Breast epithelium (tissue), 4 donors: Measurements from ENCODE around the gene SPATS2. TPM values are rescaled to one million over a fixed set of nuclear protein-coding genes. Genes with fewer than 3 reads are reported as not detected.

Experiments used
- DNase-seq, 2 donors: peaks; one replicate each; pipeline ENCODE4 v3.0.0-alpha.2; 2019; ENCODE audit warnings: low spot score in 2 of 2
- H3K27ac ChIP-seq, 2 donors: fragments of 200-600 bp; sonication (generic) in 1 of 2; one replicate each; pipeline ENCODE4 v1.5.1; 2016 to 2019; ENCODE audit warnings: mild to moderate bottlenecking in 1 of 2
- H3K27me3 ChIP-seq, 2 donors: fragments of 200-600 bp; sonication (generic) in 1 of 2; one replicate each; pipeline versions ENCODE4 v1.5.1 to v1.6.0; 2017 to 2019; ENCODE audit warnings: control low read depth in 1 of 2, mild to moderate bottlenecking in 1 of 2
- H3K36me3 ChIP-seq: fragments of 200-600 bp; one replicate; pipeline ENCODE4 v1.5.1; 2019
- H3K4me1 ChIP-seq, 2 donors: fragments of 200-600 bp; sonication (generic); one replicate each; pipeline ENCODE4 v1.5.1; 2016 to 2019; ENCODE audit warnings: control low read depth in 1 of 2
- H3K4me3 ChIP-seq, 3 donors: fragments of 200-600 bp; sonication (generic); 1 replicate in 2 of 3; 2 replicates in 1 of 3; pipeline ENCODE4 v1.5.1; 2016 to 2019; ENCODE audit warnings: mild to moderate bottlenecking in 3 of 3, moderate library complexity in 2 of 3
- H3K9me3 ChIP-seq, 2 donors: fragments of 200-600 bp; sonication (generic) in 1 of 2; one replicate each; pipeline ENCODE4 v1.5.1; 2016 to 2019; ENCODE audit warnings: control low read depth in 1 of 2
- CTCF ChIP-seq, 3 donors: fragments of 450-650 bp; IDR thresholded peaks; one replicate each; pipeline ENCODE4 v1.5.1; 2016 to 2017; ENCODE audit warnings: antibody characterized with exemption in 3 of 3, mild to moderate bottlenecking in 3 of 3, moderate library complexity in 3 of 3
- POLR2A ChIP-seq: fragments of 450-650 bp; IDR thresholded peaks from one replicate; pipeline ENCODE4 v1.6.1; 2016; ENCODE audit warnings: antibody characterized with exemption, mild to moderate bottlenecking, moderate library complexity
- POLR2AphosphoS5 ChIP-seq, 3 donors: sonication (generic); formaldehyde crosslinking; IDR thresholded peaks; one replicate each; pipeline ENCODE4 v1.6.1; 2017; ENCODE audit warnings: antibody characterized with exemption in 3 of 3
- intact Hi-C: fragments of 100-400 bp; cut with DNase I; formaldehyde crosslinking; loops from one replicate; pipeline ENCODE4 v1.15.1; 2023; ENCODE audit warnings: low total_unique reads
- total RNA-seq, 3 donors: library from RNA; depleted of rRNA; stranded (reverse); fragments of >200 nt; gene quantifications; one replicate each; pipeline ENCODE4 v1.1.0, GENCODE V29; 2016

SPATS2 gene
- total RNA-seq, 3 donors from 2014 or later = 13.8 to 24.0 (median 22.0) TPM

GRCh38 chr12:49547090-49547690 lies 179.9 kb downstream of the SPATS2 start:
- peaks cover 0 to 13% of the 10 kb centered on the region in 2 donors for H3K27me3 ChIP-seq
- no peak overlapping the region for H3K4me3 ChIP-seq
- no peak for DNase-seq
- H3K36me3 ChIP-seq = no peaks in the 10 kb centered on the region
- H3K9me3 ChIP-seq = no peaks in the 10 kb centered on the region
- peak overlapping the region in 1 of 2 donors; percentile 19 for H3K27ac ChIP-seq
- no peak for TF ChIP-seq POLR2A
- TF ChIP-seq POLR2AphosphoS5 (IDR thresholded peaks at IDR 0.05) = no peak
- TF ChIP-seq CTCF (IDR thresholded peaks at IDR 0.05) = no peak
- intact Hi-C loops = no loop called here
- peaks cover 0 to 9% of the 10 kb centered on the region in 2 donors for H3K4me1 ChIP-seq

GRCh38 chr12:49548481-49548821 lies 181.2 kb downstream of the SPATS2 start:
- peak overlapping the region; percentile 28 to 68 (median 38) for H3K4me3 ChIP-seq
- TF ChIP-seq CTCF (IDR thresholded peaks at IDR 0.05) = no peak
- TF ChIP-seq POLR2AphosphoS5 (IDR thresholded peaks at IDR 0.05) = no peak
- TF ChIP-seq POLR2A = no peak
- H3K9me3 ChIP-seq = no peaks in the 10 kb centered on the region
- H3K36me3 ChIP-seq = no peaks in the 10 kb centered on the region
- peaks cover 0 to 9% of the 10 kb centered on the region in 2 donors for H3K4me1 ChIP-seq
- H3K27me3 ChIP-seq = peaks cover 0 to 13% of the 10 kb centered on the region in 2 donors
- no peak overlapping the region for H3K27ac ChIP-seq
- DNase-seq = no peak
- intact Hi-C loops = loop anchor here (1.0 kb wide), 1 partner anchor 24 kb away; no protein-coding TSS in a partner anchor

DNA sequence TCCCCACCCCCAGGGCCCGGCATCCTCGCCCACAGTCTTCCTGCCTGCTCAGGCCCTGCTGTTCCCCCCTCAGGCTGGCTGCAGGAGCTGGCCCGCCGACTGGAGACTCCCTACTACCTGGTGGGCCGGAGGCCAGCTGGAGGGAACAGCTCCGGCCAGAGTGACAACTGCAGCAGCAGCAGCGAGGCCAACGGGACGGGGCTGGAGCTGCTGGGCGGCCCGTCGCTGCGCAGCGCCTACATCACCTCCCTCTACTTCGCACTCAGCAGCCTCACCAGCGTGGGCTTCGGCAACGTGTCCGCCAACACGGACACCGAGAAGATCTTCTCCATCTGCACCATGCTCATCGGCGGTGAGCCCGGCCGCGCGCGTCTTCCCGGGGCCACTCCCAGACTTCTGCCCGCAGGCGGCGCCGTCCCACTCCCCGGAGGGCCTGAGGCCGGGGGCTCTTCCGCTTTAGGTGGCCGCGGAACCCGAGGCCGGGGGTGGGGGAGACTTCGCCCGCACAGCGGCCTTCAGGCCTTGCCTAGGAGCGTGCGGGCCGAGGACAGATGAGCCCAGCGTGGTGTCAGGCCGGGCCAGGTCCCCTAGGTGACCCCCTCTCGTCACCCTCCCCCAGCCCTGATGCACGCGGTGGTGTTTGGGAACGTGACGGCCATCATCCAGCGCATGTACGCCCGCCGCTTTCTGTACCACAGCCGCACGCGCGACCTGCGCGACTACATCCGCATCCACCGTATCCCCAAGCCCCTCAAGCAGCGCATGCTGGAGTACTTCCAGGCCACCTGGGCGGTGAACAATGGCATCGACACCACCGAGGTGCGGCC lies 181.8 kb downstream of the SPATS2 start:
- no peak for TF ChIP-seq CTCF (IDR thresholded peaks at IDR 0.05)
- no peak for TF ChIP-seq POLR2AphosphoS5 (IDR thresholded peaks at IDR 0.05)
- no peak for TF ChIP-seq POLR2A
- H3K9me3 ChIP-seq = no peaks in the 10 kb centered on the region
- H3K27me3 ChIP-seq = peaks cover 0 to 13% of the 10 kb centered on the region in 2 donors
- H3K4me1 ChIP-seq = peaks cover 0 to 9% of the 10 kb centered on the region in 2 donors
- peak overlapping the region; percentile 28 to 68 (median 38) for H3K4me3 ChIP-seq
- intact Hi-C loops = loop anchor here (1.0 kb wide), 1 partner anchor 25 kb away; no protein-coding TSS in a partner anchor
- H3K27ac ChIP-seq = peak overlapping the region in 1 of 2 donors; percentile 7
- DNase-seq = peak in 1 of 2 donors; percentile 46
- H3K36me3 ChIP-seq = no peaks in the 10 kb centered on the region

DNA sequence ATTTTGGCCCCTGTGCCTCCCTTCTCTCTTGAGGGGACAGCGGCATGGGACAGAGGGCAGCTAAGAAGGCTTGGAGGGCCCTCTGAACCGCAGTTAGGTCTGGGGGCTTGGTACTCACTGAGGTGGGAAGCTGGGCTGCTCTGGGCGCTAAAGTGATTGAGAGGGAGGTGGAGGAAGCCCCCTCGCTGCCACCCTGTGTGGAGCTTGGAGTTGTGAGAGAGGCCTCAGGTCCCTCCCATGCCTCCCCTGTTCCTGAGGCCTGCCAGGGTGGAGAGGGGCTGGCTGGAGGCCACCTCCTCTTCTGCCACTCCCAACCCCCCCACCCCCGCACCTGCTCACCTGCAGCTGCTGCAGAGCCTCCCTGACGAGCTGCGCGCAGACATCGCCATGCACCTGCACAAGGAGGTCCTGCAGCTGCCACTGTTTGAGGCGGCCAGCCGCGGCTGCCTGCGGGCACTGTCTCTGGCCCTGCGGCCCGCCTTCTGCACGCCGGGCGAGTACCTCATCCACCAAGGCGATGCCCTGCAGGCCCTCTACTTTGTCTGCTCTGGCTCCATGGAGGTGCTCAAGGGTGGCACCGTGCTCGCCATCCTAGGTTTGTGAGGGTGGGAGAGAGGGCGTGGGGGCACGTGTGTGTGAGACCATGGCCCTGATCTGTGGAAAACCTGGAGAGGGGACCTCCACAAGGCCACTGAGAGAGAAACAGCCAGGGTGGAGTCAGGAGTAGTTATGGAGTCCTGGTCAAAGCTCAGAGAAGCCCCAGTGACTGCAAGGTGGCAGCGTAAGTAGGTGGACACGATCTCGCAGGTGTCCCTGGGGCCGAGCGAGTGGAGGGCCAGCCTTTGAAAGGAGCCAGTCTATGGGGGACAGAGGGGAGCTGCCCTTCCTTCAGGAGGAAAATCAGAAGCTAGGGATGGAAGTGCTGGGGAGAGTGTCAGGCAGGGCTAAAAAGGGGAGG lies 182.8 kb downstream of the SPATS2 start:
- Histone ChIP-seq H3K4me3 (peak overlapping the region in 1 of 3 donors; percentile 68), H3K27me3 (peaks cover 0 to 13% of the 10 kb centered on the region in 2 donors)
- intact Hi-C loops = no loop called here

More for the DNA sequence above, 182.8 kb downstream of the SPATS2 start:
- Histone ChIP-seq H3K36me3 (no peaks in the 10 kb centered on the region), H3K9me3 (no peaks in the 10 kb centered on the region), H3K4me1 (peaks cover 0 to 9% of the 10 kb centered on the region in 2 donors), H3K27ac (no peak overlapping the region)
- DNase-seq = no peak
- TF ChIP-seq CTCF (IDR thresholded peaks at IDR 0.05) = no peak
- TF ChIP-seq POLR2A = no peak
- TF ChIP-seq POLR2AphosphoS5 (IDR thresholded peaks at IDR 0.05) = no peak
